ENCODE measurements around the gene MMD2. TPM values are rescaled to one million over a fixed set of nuclear protein-coding genes. Genes with fewer than 3 reads are reported as not detected.
A peak's percentile ranks its signal among the peaks of the same experiment; 100 is the strongest.

Gene MMD2
- total and polyA plus RNA-seq, 2 of the 8 experiments (the other 6 are each of a cell fraction or from before 2014, with no cell fraction given): 0.14 TPM; not detected in 1

GRCh38 chr7:4893929-4894475, 65.0 kb downstream of the MMD2 start:
- 84% methylated on average over 8 of the region's 8 CpGs; no CpG with 5 or more reads in 1 of the 2 experiments for WGBS, 2 experiments (ENCODE audit: extremely low coverage in 1 of 2, insufficient coverage in 1 of 2, insufficient read length in 1 of 2, insufficient replicate concordance in 2 of 2, low coverage in 1 of 2, low lambda C conversion rate in 2 of 2, missing lambda C conversion rate in 1 of 2)
- H3K79me2 ChIP-seq (ENCODE audit: control insufficient read depth in 1 of 2, insufficient read depth in 2 of 2, low read length in 2 of 2): no peaks in the 10 kb centered on the region
- no peak overlapping the region for H4K8ac ChIP-seq (ENCODE audit: extremely low read depth, insufficient read depth, low read length)
- H3K9me3 ChIP-seq (ENCODE audit: insufficient read depth in 2 of 2, low read depth in 1 of 2, low read length in 1 of 2): peaks cover 2 to 9% of the 10 kb centered on the region in 2 experiments; a peak in 2 of 4 replicates
- H3K4me2 ChIP-seq (ENCODE audit: insufficient read depth in 1 of 2, low read depth in 2 of 2, low read length in 2 of 2): no peak overlapping the region
- H4K91ac ChIP-seq (replicated peaks; ENCODE audit: insufficient read length, low read length): no peak overlapping the region
- H4K5ac ChIP-seq (ENCODE audit: insufficient read length, low read depth, low read length): no peak overlapping the region
- CTCF ChIA-PET (ENCODE audit: partially characterized antibody): interaction anchor here (0.6 to 3.4 kb wide), 2 partner anchors 11 to 16 kb away, joined by 3 to 15 read pairs; partner anchors contain the start of gene RADIL
- no peaks in the 10 kb centered on the region for H3K79me1 ChIP-seq (ENCODE audit: low read depth, low read length)
- no peak overlapping the region for H3K56ac ChIP-seq (replicated peaks; ENCODE audit: insufficient read length, low read depth, low read length)
- no peaks in the 10 kb centered on the region for H4K20me1 ChIP-seq (replicated peaks in 1 of 2; ENCODE audit: control insufficient read depth in 1 of 2, insufficient read depth in 2 of 2, low read length in 2 of 2)
- no peak overlapping the region for H3K27ac ChIP-seq (ENCODE audit: low read depth, low read length)
- no peaks in the 10 kb centered on the region; a peak in 1 of 7 replicates for H3K4me1 ChIP-seq (replicated peaks in 1 of 4; ENCODE audit: control insufficient read depth in 3 of 4, insufficient read depth in 4 of 4, low read length in 3 of 4)
- no peak overlapping the region for H3K14ac ChIP-seq (ENCODE audit: insufficient read length)
- H2BK5ac ChIP-seq (ENCODE audit: low read depth, low read length): no peak overlapping the region
- H3K23me2 ChIP-seq (ENCODE audit: low read depth, low read length): peaks cover 2% of the 10 kb centered on the region; the same call in 1 of the 2 replicates
- H2BK120ac ChIP-seq (replicated peaks; ENCODE audit: low read depth, low read length): no peak overlapping the region
- POLR2A ChIA-PET (ENCODE audit: partially characterized antibody): interaction anchor here (0.8 to 1.7 kb wide), 3 partner anchors 9 to 21 kb away, joined by 3 to 4 read pairs (median 3); partner anchors contain the start of gene RADIL
- no peak overlapping the region for H2AK5ac ChIP-seq (ENCODE audit: low read depth, low read length)
- H3K9ac ChIP-seq (replicated peaks in 1 of 4; ENCODE audit: extremely low read depth in 1 of 4, low read depth in 3 of 4, low read length in 3 of 4): no peak overlapping the region
- no peak overlapping the region for H3K23ac ChIP-seq (ENCODE audit: insufficient read length)
- no peaks in the 10 kb centered on the region for H3K36me3 ChIP-seq (ENCODE audit: control insufficient read depth in 2 of 4, insufficient read depth in 4 of 4, low read length in 3 of 4)
- no peak overlapping the region for H3K18ac ChIP-seq (ENCODE audit: extremely low read depth, low read length)
- H2AFZ ChIP-seq (ENCODE audit: low read length): no peak overlapping the region
- H3K4me3 ChIP-seq (ENCODE audit: extremely low read depth in 1 of 4, insufficient read depth in 2 of 4, low read depth in 3 of 4, low read length in 4 of 4): no peak overlapping the region
- TF ChIP-seq FOSL1 (IDR thresholded peaks at IDR 0.05; ENCODE audit: insufficient read depth, low read depth, low read length) (no peak), BRCA1 (IDR thresholded peaks at IDR 0.05; ENCODE audit: low read depth, low read length) (no peak), HDAC6 (IDR thresholded peaks at IDR 0.05; ENCODE audit: low read depth, low read length) (no peak), KDM4A (IDR thresholded peaks at IDR 0.05; ENCODE audit: low read depth, low read length, severe bottlenecking) (no peak), SP4 (IDR thresholded peaks at IDR 0.05; ENCODE audit: low read length) (no peak), BACH1 (IDR thresholded peaks at IDR 0.05; ENCODE audit: low read length) (no peak)
- H3K27me3 ChIP-seq (replicated peaks in 1 of 4; ENCODE audit: control insufficient read depth in 3 of 4, extremely low read depth in 1 of 4, insufficient read depth in 3 of 4, low read length in 3 of 4): no peaks in the 10 kb centered on the region
- 0 out of 2 replicates have a peak overlapping the region, but pooled peaks have one; percentile 39 for H2BK12ac ChIP-seq (ENCODE audit: low read depth, low read length)
- H2BK15ac ChIP-seq (ENCODE audit: low read length): no peak overlapping the region
- 0 out of 2 replicates have a peak overlapping the region, but pooled peaks have one; percentile 3 for H2BK20ac ChIP-seq (ENCODE audit: low read length)
- FAIRE-seq: no peak
- no peak for DNase-seq (ENCODE audit: low read depth in 1 of 2, low spot score in 2 of 2)
- H3K4ac ChIP-seq (replicated peaks; ENCODE audit: insufficient read length, low read depth, low read length): no peak overlapping the region

All from H1 (cell line).